Parathyroid adenoma (tissue), 2 donors: ENCODE data around the gene SNX25.

ENCODE experiments used
- H2AFZ ChIP-seq: fragments of 300-600 bp; sonication (generic); one replicate; pipeline ENCODE4 v1.7.0; 2017; ENCODE audit warnings: antibody characterized with exemption, mild to moderate bottlenecking
- H3K27ac ChIP-seq: fragments of 300-600 bp; sonication (generic); one replicate; pipeline ENCODE4 v1.7.0; 2017
- H3K27me3 ChIP-seq: fragments of 300-600 bp; sonication (generic); one replicate; pipeline ENCODE4 v1.7.0; 2017; ENCODE audit warnings: low read length; ENCODE audit not compliant: control insufficient read depth, insufficient read depth
- H3K36me3 ChIP-seq: fragments of 300-600 bp; sonication (generic); one replicate; pipeline ENCODE4 v1.7.0; 2017; ENCODE audit warnings: low read length; ENCODE audit not compliant: control insufficient read depth, insufficient read depth
- H3K4me1 ChIP-seq: fragments of 300-600 bp; sonication (generic); one replicate; pipeline ENCODE4 v1.7.0; 2017; ENCODE audit warnings: control low read depth
- H3K4me2 ChIP-seq: fragments of 300-600 bp; sonication (generic); one replicate; pipeline ENCODE4 v1.7.0; 2017; ENCODE audit warnings: low read length
- H3K4me3 ChIP-seq: fragments of 300-600 bp; sonication (generic); one replicate; pipeline ENCODE4 v1.7.0; 2017; ENCODE audit warnings: low read depth, low read length
- H3K79me2 ChIP-seq: fragments of 300-600 bp; sonication (generic); one replicate; pipeline ENCODE4 v1.7.0; 2017; ENCODE audit warnings: control low read depth
- H3K9ac ChIP-seq: fragments of 300-600 bp; sonication (generic); one replicate; pipeline ENCODE4 v1.7.0; 2017; ENCODE audit warnings: mild to moderate bottlenecking
- H3K9me3 ChIP-seq: fragments of 300-600 bp; sonication (generic); one replicate; pipeline ENCODE4 v1.7.0; 2017; ENCODE audit warnings: low read length; ENCODE audit not compliant: control insufficient read depth
- TF ChIP-seq, protein P1 (sequence below): fragments of 300-600 bp; sonication (generic); IDR thresholded peaks from one replicate; pipeline ENCODE4 v1.7.0; 2017; ENCODE audit warnings: antibody characterized with exemption, mild to moderate bottlenecking
- donor health status: primary hyperparathyroidism.

The SNX25 gene

DNA sequence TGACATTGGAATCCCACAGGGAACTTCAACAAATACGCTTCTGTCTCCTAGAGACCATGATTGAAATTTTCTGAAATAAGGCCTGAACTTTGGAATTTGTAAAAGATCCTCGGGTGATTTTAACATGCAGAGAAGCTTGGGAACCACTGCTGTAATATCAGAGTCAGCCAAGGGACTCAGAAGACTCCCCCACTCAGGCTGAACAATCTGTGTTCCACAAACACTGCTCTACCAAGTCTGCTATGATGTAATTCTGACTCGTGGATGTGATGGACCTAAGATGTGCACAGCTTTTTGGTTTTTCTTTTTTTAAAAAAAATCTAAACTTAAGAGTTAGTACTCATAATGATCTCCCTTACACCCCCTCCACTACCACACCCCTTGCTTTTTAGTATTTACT, 160.3 kb downstream of the SNX25 start:
- H3K9ac ChIP-seq = no peak overlapping the region
- H3K4me1 ChIP-seq = no peaks in the 10 kb centered on the region
- H3K9me3 ChIP-seq = no peaks in the 10 kb centered on the region
- H3K27me3 ChIP-seq = no peaks in the 10 kb centered on the region
- H3K27ac ChIP-seq = no peak overlapping the region
- H2AFZ ChIP-seq = no peak overlapping the region
- H3K36me3 ChIP-seq = no peaks in the 10 kb centered on the region
- no peak overlapping the region for H3K4me2 ChIP-seq
- H3K4me3 ChIP-seq = no peak overlapping the region
- TF ChIP-seq, protein P1, sequence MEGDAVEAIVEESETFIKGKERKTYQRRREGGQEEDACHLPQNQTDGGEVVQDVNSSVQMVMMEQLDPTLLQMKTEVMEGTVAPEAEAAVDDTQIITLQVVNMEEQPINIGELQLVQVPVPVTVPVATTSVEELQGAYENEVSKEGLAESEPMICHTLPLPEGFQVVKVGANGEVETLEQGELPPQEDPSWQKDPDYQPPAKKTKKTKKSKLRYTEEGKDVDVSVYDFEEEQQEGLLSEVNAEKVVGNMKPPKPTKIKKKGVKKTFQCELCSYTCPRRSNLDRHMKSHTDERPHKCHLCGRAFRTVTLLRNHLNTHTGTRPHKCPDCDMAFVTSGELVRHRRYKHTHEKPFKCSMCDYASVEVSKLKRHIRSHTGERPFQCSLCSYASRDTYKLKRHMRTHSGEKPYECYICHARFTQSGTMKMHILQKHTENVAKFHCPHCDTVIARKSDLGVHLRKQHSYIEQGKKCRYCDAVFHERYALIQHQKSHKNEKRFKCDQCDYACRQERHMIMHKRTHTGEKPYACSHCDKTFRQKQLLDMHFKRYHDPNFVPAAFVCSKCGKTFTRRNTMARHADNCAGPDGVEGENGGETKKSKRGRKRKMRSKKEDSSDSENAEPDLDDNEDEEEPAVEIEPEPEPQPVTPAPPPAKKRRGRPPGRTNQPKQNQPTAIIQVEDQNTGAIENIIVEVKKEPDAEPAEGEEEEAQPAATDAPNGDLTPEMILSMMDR = no peak
- no peaks in the 10 kb centered on the region for H3K79me2 ChIP-seq

GRCh38 chr4:185370268-185370949, 161.0 kb downstream of the SNX25 start:
- H3K4me3 ChIP-seq = no peak overlapping the region
- H3K27ac ChIP-seq = no peak overlapping the region
- no peaks in the 10 kb centered on the region for H3K9me3 ChIP-seq
- H2AFZ ChIP-seq = no peak overlapping the region
- no peaks in the 10 kb centered on the region for H3K79me2 ChIP-seq
- no peaks in the 10 kb centered on the region for H3K4me1 ChIP-seq
- TF ChIP-seq, protein P1 = no peak
- H3K27me3 ChIP-seq = no peaks in the 10 kb centered on the region
- H3K9ac ChIP-seq = no peak overlapping the region
- no peak overlapping the region for H3K4me2 ChIP-seq
- H3K36me3 ChIP-seq = no peaks in the 10 kb centered on the region

DNA sequence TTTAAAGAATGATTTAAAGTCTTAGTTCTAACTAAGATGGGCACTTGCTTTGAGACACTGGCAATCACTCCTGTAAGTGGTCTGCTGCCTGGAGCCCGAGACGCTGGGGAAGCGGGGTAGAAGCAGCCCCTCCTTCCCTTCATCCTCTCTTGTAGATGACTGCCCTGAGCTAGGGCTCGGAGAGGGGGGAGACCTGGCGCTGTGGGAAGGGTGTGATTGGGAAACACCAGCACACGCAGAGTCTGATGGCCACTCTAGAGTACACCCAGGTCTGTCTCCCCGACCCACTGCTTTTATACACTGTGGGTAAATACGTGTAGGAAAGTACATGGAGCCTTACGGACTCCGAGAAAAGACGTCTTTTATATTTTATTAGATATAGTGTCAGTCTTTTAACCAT, 162.3 kb downstream of the SNX25 start:
- Histone ChIP-seq H3K4me1 (no peaks in the 10 kb centered on the region), H3K27ac (no peak overlapping the region), H3K9me3 (no peaks in the 10 kb centered on the region), H3K4me2 (no peak overlapping the region), H3K9ac (no peak overlapping the region), H3K36me3 (no peaks in the 10 kb centered on the region), H2AFZ (no peak overlapping the region), H3K27me3 (no peaks in the 10 kb centered on the region), H3K79me2 (no peaks in the 10 kb centered on the region), H3K4me3 (no peak overlapping the region)
- TF ChIP-seq, protein P1 = no peak

GRCh38 chr4:185374027-185374426, 164.6 kb downstream of the SNX25 start:
- H3K4me3 ChIP-seq = no peak overlapping the region
- TF ChIP-seq, protein P1 = no peak
- H3K36me3 ChIP-seq = no peaks in the 10 kb centered on the region
- H3K79me2 ChIP-seq = no peaks in the 10 kb centered on the region
- H2AFZ ChIP-seq = no peak overlapping the region
- no peak overlapping the region for H3K4me2 ChIP-seq
- H3K27ac ChIP-seq = no peak overlapping the region
- H3K27me3 ChIP-seq = no peaks in the 10 kb centered on the region
- H3K4me1 ChIP-seq = no peaks in the 10 kb centered on the region
- no peak overlapping the region for H3K9ac ChIP-seq
- no peaks in the 10 kb centered on the region for H3K9me3 ChIP-seq

GRCh38 chr4:185374573-185374972, 165.2 kb downstream of the SNX25 start:
- Histone ChIP-seq H3K4me3 (no peak overlapping the region), H3K9me3 (no peaks in the 10 kb centered on the region), H3K27ac (no peak overlapping the region), H3K36me3 (no peaks in the 10 kb centered on the region), H3K27me3 (no peaks in the 10 kb centered on the region), H2AFZ (no peak overlapping the region), H3K4me1 (no peaks in the 10 kb centered on the region), H3K9ac (no peak overlapping the region), H3K4me2 (no peak overlapping the region), H3K79me2 (no peaks in the 10 kb centered on the region)
- TF ChIP-seq, protein P1 = no peak
